GM12878 (cell line): ENCODE measurements around the gene CREG2. TPM values are rescaled to one million over a fixed set of nuclear protein-coding genes. Genes with fewer than 3 reads are reported as not detected.

Source experiments
- ATAC-seq: fragments of 200-7000 bp; cut with Tn5 transposase; 3 replicates; pipeline ENCODE4 v1.9.1; 2020; ENCODE audit warnings: mild to moderate bottlenecking, moderate library complexity
- BruUV-seq: library from RNA; stranded (reverse); fragments of 400-500 nt; replicated peaks from 2 replicates; lab custom pipeline; 2021; lab: Mats Ljungman, UMichigan
- CTCF ChIA-PET: fragments of 300-600 bp; sonication (Branson Sonifier 250); formaldehyde crosslinking; extraction: SDS; loops from one replicate; lab custom pipeline; 2021; ENCODE audit warnings: inconsistent platforms; lab: Yijun Ruan, JAX
- POLR2A ChIA-PET: fragments of 350-600 bp; formaldehyde crosslinking; extraction: SDS; loops from one replicate; lab custom pipeline; 2021; ENCODE audit warnings: inconsistent platforms; lab: Charles Lee
- RAD21 ChIA-PET: fragments of 300-600 bp; sonication (Branson Sonifier 250); formaldehyde crosslinking; loops from one replicate; lab custom pipeline; 2023; ENCODE audit warnings: antibody characterized with exemption; ENCODE audit not compliant: unreplicated experiment; lab: Charles Lee
- SMC1A ChIA-PET: fragments of 300-600 bp; sonication (Branson Sonifier 250); formaldehyde crosslinking; loops from one replicate; lab custom pipeline; 2023; ENCODE audit not compliant: unreplicated experiment, uncharacterized antibody; lab: Charles Lee
- DNase-seq: peaks from one replicate; pipeline ENCODE4 v3.0.0-alpha.2; 2011; ENCODE audit warnings: low read depth, low spot score
- FAIRE-seq: peaks from 3 replicates; lab custom pipeline; 2011; peaks lifted over from hg19 to GRCh38; lab: Jason Lieb, UNC
- H2AFZ ChIP-seq: 2 replicates; pipeline ENCODE4 v1.6.0; 2011; ENCODE audit warnings: low read depth, low read length, control low read depth; ENCODE audit not compliant: control insufficient read depth
- H3K27ac ChIP-seq: 2 replicates; pipeline ENCODE4 v1.5.1; 2011; ENCODE audit warnings: control low read depth; ENCODE audit not compliant: control insufficient read depth, insufficient read depth
- H3K27me3 ChIP-seq, 2 experiments: replicated peaks in 1 of 2; 2 replicates each; pipeline versions ENCODE4 v1.6.0 to v1.6.1; 2011; ENCODE audit warnings: low read length in 1 of 2; ENCODE audit not compliant: control insufficient read depth in 2 of 2, insufficient read depth in 2 of 2
- H3K36me3 ChIP-seq, 2 experiments: 2 replicates each; pipeline ENCODE4 v1.5.1; 2011; ENCODE audit warnings: low read length in 1 of 2; ENCODE audit not compliant: control insufficient read depth in 2 of 2, insufficient read depth in 2 of 2
- H3K4me1 ChIP-seq: 2 replicates; pipeline ENCODE4 v1.6.1; 2011; ENCODE audit warnings: mild to moderate bottlenecking, low read length, moderate library complexity, mixed read lengths; ENCODE audit not compliant: control insufficient read depth, insufficient read depth
- H3K4me2 ChIP-seq: 2 replicates; pipeline ENCODE4 v1.6.0; 2011; ENCODE audit warnings: control low read depth; ENCODE audit not compliant: control insufficient read depth, insufficient read depth
- H3K4me3 ChIP-seq: fragments of 200-600 bp; sonication (generic); 2 replicates; pipeline ENCODE4 v1.5.1; 2016
- H3K79me2 ChIP-seq: 2 replicates; pipeline ENCODE4 v1.6.0; 2011; ENCODE audit warnings: low read length; ENCODE audit not compliant: control insufficient read depth, insufficient read depth
- H3K9ac ChIP-seq: 2 replicates; pipeline ENCODE4 v1.8.0; 2011; ENCODE audit warnings: low read length, control low read depth, mixed read lengths; ENCODE audit not compliant: control insufficient read depth, insufficient read depth
- H3K9me3 ChIP-seq: replicated peaks from 3 replicates; pipeline ENCODE4 v1.5.1; 2011; ENCODE audit warnings: mild to moderate bottlenecking, low read length; ENCODE audit not compliant: control insufficient read depth, insufficient read depth
- H4K20me1 ChIP-seq: 2 replicates; pipeline ENCODE4 v1.6.0; 2011; ENCODE audit not compliant: control insufficient read depth, insufficient read depth
- CTCF ChIP-seq, 3 experiments: IDR thresholded peaks in 2 of 3; conservative IDR thresholded peaks in 1 of 3; 2 replicates each; pipeline ENCODE4 v1.5.1; 2011; ENCODE audit warnings: low read depth in 3 of 3, low read length in 3 of 3, mild to moderate bottlenecking in 3 of 3, control low read depth in 2 of 3, moderate library complexity in 2 of 3, inconsistent platforms in 1 of 3, mixed read lengths in 1 of 3; ENCODE audit not compliant: control insufficient read depth in 2 of 3, insufficient read depth in 1 of 3; ENCODE audit errors: extremely low read depth in 1 of 3
- E2F8 ChIP-seq: fragments of 450-650 bp; IDR thresholded peaks from 2 replicates; pipeline ENCODE4 v1.6.1; 2018; ENCODE audit warnings: mild to moderate bottlenecking, low read depth, moderate library complexity; ENCODE audit not compliant: partially characterized antibody
- HDGF ChIP-seq: fragments of 450-650 bp; IDR thresholded peaks from 2 replicates; pipeline ENCODE4 v1.6.1; 2016; ENCODE audit warnings: antibody characterized with exemption
- HSF1 ChIP-seq: fragments of 150-350 bp; IDR thresholded peaks from 2 replicates; pipeline ENCODE4 v1.6.1; 2014; ENCODE audit warnings: mild to moderate bottlenecking, low read depth, low read length
- PBX3 ChIP-seq: IDR thresholded peaks from 2 replicates; pipeline ENCODE4 v1.6.1; 2011; ENCODE audit warnings: mild to moderate bottlenecking, low read depth, low read length, moderate library complexity; ENCODE audit not compliant: insufficient replicate concordance
- SMAD1 ChIP-seq: fragments of 450-650 bp; IDR thresholded peaks from 2 replicates; pipeline ENCODE4 v1.6.1; 2018; ENCODE audit warnings: mild to moderate bottlenecking, low read depth; ENCODE audit not compliant: partially characterized antibody
- WGBS: methylation state at CpG from one replicate; pipeline ENCODE4 v1.1.6; 2016; ENCODE audit warnings: low lambda C conversion rate; ENCODE audit not compliant: insufficient replicate concordance, insufficient coverage; ENCODE audit errors: missing lambda C conversion rate; 5-methylcytosine and 5-hydroxymethylcytosine counted together
- in situ Hi-C: fragments of 300-500 bp; cut with MboI; formaldehyde crosslinking; loops from 9 replicates; pipeline ENCODE4 v1.14.3; 2018; ENCODE audit warnings: mixed read lengths
- intact Hi-C: fragments of 100-400 bp; cut with micrococcal nuclease; formaldehyde crosslinking; loops from one replicate; pipeline ENCODE4 v1.14.2; 2022; ENCODE audit not compliant: unreplicated experiment
- polyA plus RNA-seq, 11 experiments: library from polyadenylated mRNA; depleted of rRNA in 4 of 11; unstranded in 6 of 11; stranded (reverse) in 5 of 11; fragments of >200 nt; fragmentation: Nextera tagmentation in 4 of 11; fragmentation: Illumina TruSeq in 1 of 11; extraction: Ambion mirVana in 4 of 11; extraction: Trizol in 1 of 11; gene quantifications; 1 replicate in 1 of 11; 2 replicates in 10 of 11; pipeline versions ENCODE4 v1.2.1 to v1.2.3, GENCODE V29; 2011 to 2016; ENCODE audit warnings: inconsistent platforms in 2 of 11, missing spikeins in 2 of 11, low read depth in 1 of 11
- total RNA-seq, 4 experiments: library from RNA; depleted of rRNA in 3 of 4; stranded (reverse); fragments of >200 nt in 3 of 4; fragmentation: Illumina TruSeq in 1 of 4; extraction: Trizol in 1 of 4; gene quantifications; 2 replicates each; pipeline versions ENCODE4 v1.2.1 to v1.2.3, GENCODE V29; 2013 to 2021

Gene CREG2
- total and polyA plus RNA-seq, 10 of the 15 experiments (the other 5 are each of a cell fraction or from before 2014, with no cell fraction given): not detected

DNA sequence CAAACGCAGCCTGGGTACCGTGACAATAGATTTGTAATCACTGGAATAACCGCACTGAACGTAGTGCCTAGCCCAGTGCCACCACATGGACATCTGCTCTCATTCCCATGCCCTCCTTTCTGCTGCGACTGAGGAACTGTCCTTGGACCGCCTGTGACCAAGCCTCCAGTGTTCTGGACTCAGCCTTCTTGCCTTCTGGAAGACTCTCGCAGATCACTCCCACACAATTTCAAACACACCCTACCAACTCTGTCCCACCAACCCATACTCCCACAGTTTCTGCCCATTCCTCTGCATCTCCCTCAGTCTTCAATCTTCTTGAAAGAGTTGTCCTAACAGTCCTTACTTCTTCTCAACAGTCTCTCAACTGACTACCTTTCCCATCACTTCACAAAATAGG, 80.9 kb downstream of the CREG2 start:
- H3K4me2 ChIP-seq: peak overlapping the region; percentile 87
- ChIA-PET CTCF (no interaction called here), POLR2A (interaction anchor here (0.7 to 1.4 kb wide), 3 partner anchors 13 to 299 kb away, joined by 3 to 5 read pairs (median 4); partner anchors contain the start of gene CNOT11), RAD21 (interaction anchor here (0.7 to 1.0 kb wide), 3 partner anchors 34 to 54 kb away, joined by 3 to 4 read pairs (median 3); partner anchors contain the start of gene CNOT11), SMC1A (interaction anchor here (1.3 to 1.6 kb wide), 2 partner anchors 35 to 53 kb away, joined by 3 to 6 read pairs; partner anchors contain the start of gene CNOT11)
- no peaks in the 10 kb centered on the region for H3K9me3 ChIP-seq
- intact Hi-C loops (loop anchor here (5.0 kb wide), 1 partner anchor 34 kb away; no protein-coding TSS in a partner anchor), in situ Hi-C loops (no loop called here)
- WGBS: 21% methylated on average over 7 of the region's 7 CpGs
- no peak for ATAC-seq
- H3K36me3 ChIP-seq: no peaks in the 10 kb centered on the region
- FAIRE-seq: no peak
- H3K4me1 ChIP-seq: peaks cover 24% of the 10 kb centered on the region
- TF ChIP-seq SMAD1: peak; percentile 8
- TF ChIP-seq HDGF: peak; percentile 52
- no peak for TF ChIP-seq PBX3
- TF ChIP-seq HSF1: no peak
- no peak for TF ChIP-seq CTCF (IDR thresholded peaks at IDR 0.05 in 2 of 3, conservative IDR thresholded peaks at IDR 0.05 in 1 of 3; ENCODE audit: control insufficient read depth in 2 of 3, extremely low read depth in 1 of 3, insufficient read depth in 1 of 3, low read depth in 3 of 3, low read length in 3 of 3)
- TF ChIP-seq E2F8: peak; percentile 19
- no TSS peak for BruUV-seq
- no peak for DNase-seq
- no peaks in the 10 kb centered on the region for H4K20me1 ChIP-seq
- peak overlapping the region; percentile 8 for H2AFZ ChIP-seq
- peak overlapping the region; percentile 14 for H3K9ac ChIP-seq
- H3K79me2 ChIP-seq: peaks cover 18% of the 10 kb centered on the region
- H3K27ac ChIP-seq: peak overlapping the region; percentile 41
- no peaks in the 10 kb centered on the region for H3K27me3 ChIP-seq
- peak overlapping the region; percentile 70 for H3K4me3 ChIP-seq
